GM23338 (cell line): Measurements from ENCODE around the gene C1orf210. TPM values are rescaled to one million over a fixed set of nuclear protein-coding genes. Genes with fewer than 3 reads are reported as not detected.

ENCODE experiments used
- ATAC-seq: fragments of 200-7000 bp; cut with Tn5 transposase; 3 replicates; pipeline ENCODE4 v1.9.1; 2020
- DNase-seq: peaks from one replicate; pipeline ENCODE4 v3.0.0-alpha.2; 2015; ENCODE audit warnings: low spot score
- H2AFZ ChIP-seq: fragments of 200-600 bp; sonication (generic); 2 replicates; pipeline ENCODE4 v1.8.0; 2016; ENCODE audit warnings: antibody characterized with exemption, mild to moderate bottlenecking, moderate library complexity
- H3F3A ChIP-seq: fragments of 200-600 bp; sonication (generic); replicated peaks from 2 replicates; pipeline ENCODE4 v1.8.0; 2017; ENCODE audit warnings: antibody characterized with exemption, mixed run types, low read depth
- H3K27ac ChIP-seq: fragments of 200-600 bp; sonication (generic); 2 replicates; pipeline ENCODE4 v1.6.1; 2016; ENCODE audit warnings: low read depth
- H3K27me3 ChIP-seq: fragments of 200-600 bp; sonication (generic); 2 replicates; pipeline ENCODE4 v1.8.0; 2016; ENCODE audit warnings: mild to moderate bottlenecking, mixed run types, moderate library complexity; ENCODE audit not compliant: insufficient read depth
- H3K36me3 ChIP-seq: fragments of 200-600 bp; sonication (generic); 2 replicates; pipeline ENCODE4 v1.8.0; 2016; ENCODE audit warnings: mild to moderate bottlenecking; ENCODE audit not compliant: insufficient read depth
- H3K4me1 ChIP-seq: fragments of 200-600 bp; sonication (generic); 2 replicates; pipeline ENCODE4 v1.8.0; 2016; ENCODE audit warnings: mild to moderate bottlenecking, moderate library complexity; ENCODE audit not compliant: insufficient read depth
- H3K4me2 ChIP-seq: fragments of 200-600 bp; sonication (generic); 2 replicates; pipeline ENCODE4 v1.7.1; 2017; ENCODE audit warnings: mixed run types
- H3K4me3 ChIP-seq: fragments of 200-600 bp; sonication (generic); 2 replicates; pipeline ENCODE4 v1.6.1; 2016; ENCODE audit warnings: mixed run types
- H3K79me2 ChIP-seq: fragments of 200-600 bp; sonication (generic); replicated peaks from 2 replicates; pipeline ENCODE4 v1.8.0; 2017; ENCODE audit warnings: mild to moderate bottlenecking; ENCODE audit not compliant: insufficient read depth
- H3K9me2 ChIP-seq: fragments of 200-600 bp; sonication (generic); 2 replicates; pipeline ENCODE4 v1.8.0; 2017; ENCODE audit not compliant: insufficient read depth
- H4K20me1 ChIP-seq: fragments of 200-600 bp; sonication (generic); replicated peaks from 2 replicates; pipeline ENCODE4 v1.8.0; 2017; ENCODE audit warnings: mild to moderate bottlenecking; ENCODE audit not compliant: insufficient read depth
- H3K27ac Mint-ChIP-seq: 2 replicates; pipeline ENCODE4 v1.8.0; 2020; ENCODE audit warnings: inconsistent platforms, mild to moderate bottlenecking, moderate library complexity, mixed read lengths
- H3K27me3 Mint-ChIP-seq: 3 replicates; pipeline ENCODE4 v1.8.0; 2022; ENCODE audit warnings: low read depth, mild to moderate bottlenecking, moderate library complexity, mixed read lengths, inconsistent platforms; ENCODE audit not compliant: insufficient read depth, poor library complexity
- H3K36me3 Mint-ChIP-seq: 3 replicates; pipeline ENCODE4 v1.8.0; 2021; ENCODE audit warnings: low read depth, mild to moderate bottlenecking, inconsistent platforms, moderate library complexity, mixed read lengths
- H3K4me1 Mint-ChIP-seq: 3 replicates; pipeline ENCODE4 v1.8.0; 2020; ENCODE audit warnings: mild to moderate bottlenecking, inconsistent platforms, mixed read lengths
- H3K4me3 Mint-ChIP-seq: 3 replicates; pipeline ENCODE4 v1.8.0; 2021; ENCODE audit warnings: moderate library complexity, mild to moderate bottlenecking, inconsistent platforms, mixed read lengths
- H3K9me3 Mint-ChIP-seq: 3 replicates; pipeline ENCODE4 v1.8.0; 2020; ENCODE audit warnings: moderate library complexity, mild to moderate bottlenecking, inconsistent platforms, mixed read lengths
- CTCF ChIP-seq, 2 experiments: fragments of 200-600 bp in 1 of 2; sonication (generic) in 1 of 2; conservative IDR thresholded peaks; 2 replicates each; pipeline versions ENCODE4 v1.5.1 to v1.6.1; 2016 to 2017; ENCODE audit warnings: antibody characterized with exemption in 2 of 2, low read depth in 2 of 2, mild to moderate bottlenecking in 2 of 2, moderate library complexity in 1 of 2
- ETS1 ChIP-seq: IDR thresholded peaks from 2 replicates; pipeline ENCODE4 v1.6.1; 2016; ENCODE audit warnings: antibody characterized with exemption
- EZH2 ChIP-seq: fragments of 200-600 bp; sonication (generic); IDR thresholded peaks from one replicate; pipeline ENCODE4 v1.8.0; 2017; ENCODE audit warnings: antibody characterized with exemption, mild to moderate bottlenecking, low read depth; ENCODE audit not compliant: unreplicated experiment
- JUNB ChIP-seq: IDR thresholded peaks from one replicate; pipeline ENCODE4 v1.6.1; 2016; ENCODE audit warnings: antibody characterized with exemption; ENCODE audit not compliant: unreplicated experiment
- NANOG ChIP-seq: IDR thresholded peaks from 2 replicates; pipeline ENCODE4 v1.6.1; 2016; ENCODE audit warnings: antibody characterized with exemption, borderline replicate concordance
- POLR2AphosphoS5 ChIP-seq: IDR thresholded peaks from 2 replicates; pipeline ENCODE4 v1.6.1; 2016; ENCODE audit warnings: antibody characterized with exemption, low read depth
- REST ChIP-seq: IDR thresholded peaks from one replicate; pipeline ENCODE4 v1.6.1; 2018; ENCODE audit warnings: antibody characterized with exemption; ENCODE audit not compliant: unreplicated experiment
- STAT1 ChIP-seq: IDR thresholded peaks from one replicate; pipeline ENCODE4 v1.6.1; 2016; ENCODE audit warnings: antibody characterized with exemption; ENCODE audit not compliant: unreplicated experiment
- ZNF114 ChIP-seq: fragments of 250-450 bp; sonication (Bioruptor Pico); IDR thresholded peaks from 2 replicates; pipeline ENCODE4 v1.5.0; 2020; ENCODE audit warnings: mild to moderate bottlenecking, moderate library complexity
- ZNF331 ChIP-seq: fragments of 250-450 bp; sonication (Bioruptor Pico); IDR thresholded peaks from 2 replicates; pipeline ENCODE4 v1.5.0; 2020; ENCODE audit warnings: low read depth, mild to moderate bottlenecking, moderate library complexity
- ZNF462 ChIP-seq: fragments of 250-450 bp; sonication (Bioruptor Pico); IDR thresholded peaks from 2 replicates; pipeline ENCODE4 v1.5.0; 2020; ENCODE audit warnings: mild to moderate bottlenecking, moderate library complexity
- polyA plus RNA-seq: library from polyadenylated mRNA; unstranded; fragments of >200 nt; fragmentation: Nextera tagmentation; extraction: Ambion mirVana; gene quantifications from 2 replicates; pipeline ENCODE4 v1.2.1, GENCODE V29; 2016
- total RNA-seq: library from RNA; depleted of rRNA; stranded (reverse); fragments of >200 nt; shearing (Covaris generic); gene quantifications from 2 replicates; pipeline ENCODE4 v1.2.3, GENCODE V29; 2014

Gene C1orf210
- total and polyA plus RNA-seq, 2 experiments from 2014 or later, result 10.3 to 17.1 TPM

GRCh38 chr1:43292679-43293078, 7.3 kb upstream of the C1orf210 start:
- Histone ChIP-seq H3K4me3 (no peak overlapping the region), H3K27me3 (no peaks in the 10 kb centered on the region), H3K79me2 (no peaks in the 10 kb centered on the region), H3F3A (no peaks in the 10 kb centered on the region), H3K4me2 (no peak overlapping the region), H2AFZ (no peak overlapping the region), H4K20me1 (no peaks in the 10 kb centered on the region), H3K9me2 (peaks cover 6% of the 10 kb centered on the region; the same call in 1 of the 2 replicates), H3K4me1 (peaks cover 30% of the 10 kb centered on the region), H3K27ac (no peak overlapping the region), H3K36me3 (no peaks in the 10 kb centered on the region)
- Mint-ChIP-seq H3K27me3 (peaks cover 6% of the 10 kb centered on the region), H3K4me3 (no peak overlapping the region), H3K4me1 (peaks cover 28% of the 10 kb centered on the region), H3K27ac (no peak overlapping the region), H3K36me3 (no peaks in the 10 kb centered on the region), H3K9me3 (no peaks in the 10 kb centered on the region)
- DNase-seq, result no peak
- ATAC-seq, result no peak
- TF ChIP-seq JUNB (no peak), ZNF114 (CRISPR knock-in tag) (no peak), ZNF462 (no peak), ETS1 (no peak), ZNF331 (CRISPR knock-in tag) (no peak), STAT1 (no peak), CTCF (conservative IDR thresholded peaks at IDR 0.05; ENCODE audit: low read depth in 2 of 2) (no peak), EZH2 (no peak), REST (no peak), NANOG (no peak), POLR2AphosphoS5 (no peak)
